HG03025 (cell line): ENCODE results near the gene JUND.

Experiments used
- ATAC-seq: cut with Tn5 transposase; IDR thresholded peaks from one replicate; pipeline ENCODE4 v1.9.1; 2021; ENCODE audit warnings: mild to moderate bottlenecking, moderate library complexity; ENCODE audit not compliant: unreplicated experiment, low FRiP score

Gene JUND

GRCh38 chr19:18273561-18274218 lies 7.7 kb downstream of the JUND start:
- ATAC-seq = no peak

- ATAC-seq = no peak
These were observed 10.0 kb downstream of the JUND start for GRCh38 chr19:18271433-18271841.

GRCh38 chr19:18270326-18270725 lies 11.1 kb downstream of the JUND start:
- no peak for ATAC-seq

- no peak for ATAC-seq
These were observed 12.2 kb downstream of the JUND start for GRCh38 chr19:18269070-18269723.

GRCh38 chr19:18266771-18267686 lies 14.4 kb downstream of the JUND start:
- ATAC-seq = no peak

DNA sequence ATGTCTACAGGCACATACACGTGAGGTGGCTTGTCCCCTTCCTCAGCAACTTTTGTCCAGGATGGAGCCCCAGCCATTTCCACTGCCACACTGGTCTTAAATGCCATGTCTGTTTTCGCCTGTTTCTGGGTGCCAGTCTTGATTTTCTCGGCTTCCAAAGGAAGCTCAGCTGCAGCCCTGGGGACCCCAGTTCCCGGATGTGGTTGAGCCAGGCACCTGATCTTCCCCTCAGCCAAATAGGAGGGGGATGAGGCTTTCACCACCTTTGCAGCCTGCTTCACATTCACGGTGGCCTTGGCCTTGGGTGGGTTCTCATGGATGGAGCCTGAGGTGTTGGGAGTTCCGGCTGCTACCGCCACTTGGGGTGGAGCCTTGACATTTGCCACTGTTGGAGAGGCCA lies 15.8 kb downstream of the JUND start:
- no peak for ATAC-seq

GRCh38 chr19:18264971-18265540 lies 16.4 kb downstream of the JUND start:
- ATAC-seq = no peak

- ATAC-seq = no peak
These were observed 17.1 kb downstream of the JUND start for GRCh38 chr19:18264137-18264854.

- ATAC-seq = no peak
These were observed 17.9 kb downstream of the JUND start for GRCh38 chr19:18263324-18264136.

DNA sequence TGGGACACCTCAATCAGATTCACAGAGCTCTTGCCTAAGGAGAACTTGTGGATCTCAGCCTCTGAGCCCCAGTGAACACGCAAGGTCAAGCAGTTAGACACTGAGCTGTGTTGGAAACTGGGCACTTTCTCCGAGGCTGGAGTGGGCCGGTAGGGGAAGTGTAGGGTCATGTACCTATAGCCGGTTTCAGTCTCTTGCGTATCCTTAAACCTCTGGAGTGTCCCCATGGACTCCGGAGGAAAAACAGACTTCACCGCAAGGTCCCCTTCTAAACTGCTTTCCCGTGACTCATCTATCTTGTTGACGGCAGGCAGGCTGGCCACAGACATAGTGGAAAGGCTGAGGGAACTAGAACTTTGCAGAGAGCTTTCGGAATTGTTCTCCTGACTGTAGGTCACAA lies 18.5 kb downstream of the JUND start:
- no peak for ATAC-seq

DNA sequence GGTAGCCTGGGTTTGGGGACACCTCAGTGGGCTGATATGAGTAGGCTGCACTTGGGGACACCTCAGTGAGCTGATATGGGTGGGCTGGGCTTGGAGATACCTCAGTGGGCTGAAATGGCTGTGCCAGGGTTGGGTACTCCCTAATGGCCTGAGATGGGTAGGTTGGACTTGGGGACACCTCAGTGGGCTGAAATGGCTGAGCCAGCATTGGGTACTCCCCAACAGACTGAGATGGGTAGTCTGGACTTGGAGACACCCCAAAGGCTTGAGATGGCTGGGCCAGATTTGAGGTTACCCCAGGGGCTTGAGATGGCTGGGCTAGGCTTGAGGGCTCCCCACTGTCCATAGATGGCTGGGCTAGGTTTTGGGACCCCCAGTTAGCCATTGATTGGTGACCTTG lies 19.3 kb downstream of the JUND start:
- ATAC-seq = no peak

- no peak for ATAC-seq
These were observed 19.9 kb downstream of the JUND start for GRCh38 chr19:18261474-18261873.

DNA sequence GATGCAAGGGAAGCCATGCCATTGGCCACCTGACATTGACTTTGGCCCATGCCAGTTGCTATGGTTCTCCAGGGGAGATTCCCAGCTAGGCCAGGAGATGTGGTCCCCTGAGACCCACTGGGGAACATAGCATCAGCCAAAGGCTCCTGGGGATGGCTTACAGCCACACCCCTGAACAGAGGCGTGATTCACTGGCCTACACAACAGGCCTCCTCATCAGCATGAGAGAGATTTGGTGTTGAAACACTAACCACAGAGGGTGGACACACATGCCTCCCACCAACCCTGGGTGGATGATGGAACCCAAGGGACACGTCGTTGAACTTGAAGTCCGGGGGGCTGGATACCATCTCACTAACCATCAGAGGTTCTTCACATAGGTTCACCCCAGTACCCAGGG lies 21.5 kb downstream of the JUND start:
- no peak for ATAC-seq

DNA sequence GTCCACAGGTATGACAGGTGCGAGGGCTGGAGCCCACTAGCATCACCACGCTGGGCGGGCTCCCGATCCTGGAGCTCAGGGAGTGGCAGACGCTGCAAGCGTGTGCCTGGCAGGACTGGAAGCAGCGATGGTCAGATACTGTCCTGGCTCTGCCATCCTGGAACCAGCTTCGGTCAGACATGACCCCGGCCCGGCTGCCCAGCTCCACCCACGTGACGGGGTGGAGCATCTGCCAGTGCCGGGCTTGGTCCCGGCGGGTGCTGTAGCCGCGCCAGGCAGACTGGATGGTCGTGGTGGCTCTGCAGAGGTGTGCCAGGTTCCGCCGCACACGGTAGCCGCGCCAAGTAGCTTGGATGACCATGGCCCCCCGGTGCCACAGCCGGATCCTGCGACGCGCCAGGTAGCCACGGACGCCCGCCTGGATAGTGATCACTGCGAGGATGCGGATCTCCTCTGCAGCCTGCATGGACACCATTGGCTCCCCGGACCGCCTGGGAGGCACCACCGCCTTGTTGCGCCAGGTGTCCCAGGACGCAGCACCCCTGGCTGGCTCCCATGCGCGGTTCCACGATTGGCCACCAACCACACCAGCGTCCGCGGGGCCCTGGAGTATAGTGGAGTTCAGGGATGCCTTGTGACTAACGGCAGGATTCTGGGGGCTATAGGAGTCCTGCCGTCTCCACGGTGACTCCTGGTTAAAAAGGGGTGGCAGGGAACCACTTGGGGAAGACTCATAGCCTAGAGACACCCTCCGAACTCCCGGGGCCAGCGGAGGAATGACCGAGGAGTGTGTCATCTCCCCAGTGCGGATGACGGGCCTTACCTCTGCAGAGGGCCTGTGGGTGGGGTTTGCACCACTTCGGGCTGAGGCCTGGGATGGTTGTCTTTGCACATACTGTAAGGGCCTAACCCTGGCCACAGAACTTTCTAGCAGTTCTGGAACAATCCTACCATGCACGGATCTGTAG lies 23.6 kb downstream of the JUND start:
- no peak for ATAC-seq

GRCh38 chr19:18254546-18255503 lies 26.6 kb downstream of the JUND start:
- no peak for ATAC-seq

- ATAC-seq = no peak
These were observed 27.7 kb downstream of the JUND start for GRCh38 chr19:18253716-18254115.

- ATAC-seq = no peak
These were observed 28.3 kb downstream of the JUND start for GRCh38 chr19:18253130-18253529.
